Aorta (tissue), 5 donors: ENCODE measurements around the gene GMDS. TPM values are rescaled to one million over a fixed set of nuclear protein-coding genes. Genes with fewer than 3 reads are reported as not detected.
A peak's percentile ranks its signal among the peaks of the same experiment; 100 is the strongest.

Experiments
- ATAC-seq: fragments of 200-7000 bp; cut with Tn5 transposase; one replicate; pipeline ENCODE4 v1.9.1; 2022; ENCODE audit warnings: moderate library complexity; ENCODE audit not compliant: low FRiP score
- DNase-seq, 2 donors: peaks; one replicate each; pipeline ENCODE4 v3.0.0-alpha.2; 2020
- H3K27ac ChIP-seq, 2 donors: one replicate each; pipeline ENCODE4 v1.5.1; 2013; ENCODE audit warnings: low read length in 2 of 2, mild to moderate bottlenecking in 2 of 2, moderate library complexity in 2 of 2, control low read depth in 1 of 2, inconsistent platforms in 1 of 2, low read depth in 1 of 2
- H3K27me3 ChIP-seq, 2 donors: one replicate each; pipeline ENCODE4 v1.6.1; 2013; ENCODE audit warnings: control low read depth in 1 of 2, low read length in 1 of 2, mild to moderate bottlenecking in 1 of 2, moderate library complexity in 1 of 2; ENCODE audit not compliant: insufficient read depth in 2 of 2, control insufficient read depth in 1 of 2
- H3K36me3 ChIP-seq, 2 donors: one replicate each; pipeline ENCODE4 v1.6.1; 2013; ENCODE audit warnings: control low read depth in 1 of 2, low read length in 1 of 2, mild to moderate bottlenecking in 1 of 2; ENCODE audit not compliant: insufficient read depth in 2 of 2, control insufficient read depth in 1 of 2
- H3K4me1 ChIP-seq, 2 donors: one replicate each; pipeline ENCODE4 v1.6.1; 2013; ENCODE audit warnings: low read length in 2 of 2, control low read depth in 1 of 2, mild to moderate bottlenecking in 1 of 2, moderate library complexity in 1 of 2; ENCODE audit not compliant: insufficient read depth in 2 of 2, control insufficient read depth in 1 of 2
- H3K4me3 ChIP-seq, 2 donors: one replicate each; pipeline ENCODE4 v1.5.1; 2013; ENCODE audit warnings: low read length in 2 of 2, control low read depth in 1 of 2, mild to moderate bottlenecking in 1 of 2
- H3K9me3 ChIP-seq: one replicate; pipeline ENCODE4 v1.6.1; 2013; ENCODE audit warnings: mild to moderate bottlenecking, low read length; ENCODE audit not compliant: control insufficient read depth
- WGBS, 2 donors: extraction: QIAGEN DNeasy Blood & Tissue Kit; methylation state at CpG; one replicate each; pipeline ENCODE4 v1.1.7; 2013; 5-methylcytosine and 5-hydroxymethylcytosine counted together
- intact Hi-C, 2 donors: fragments of 100-400 bp; cut with DNase I; formaldehyde crosslinking; loops; one replicate each; pipeline versions ENCODE4 v1.14.2 to v1.15.0; 2022
- polyA plus RNA-seq, 2 donors: library from polyadenylated mRNA; stranded (reverse); fragments of 200-250 nt; gene quantifications; one replicate each; pipeline ENCODE4 v1.2.3, GENCODE V29; 2013
- total RNA-seq, 2 donors: library from RNA; stranded (reverse); fragmentation: NEBNext Ultra II Directional; extraction: Animal tissue kit (Norgen Biotek cat#: 25700); gene quantifications; one replicate each; pipeline ENCODE4 v1.2.1, GENCODE V29; 2021
- donor health status: healthy with polysubstance abuse.
- donor health status: Bipolar disorder and iron deficiency.
- donor health status: DM: no; HTN: no; CAD: no.
- donor health status: DM: no; HTN: no; CAD: no.
- donor health status: DM: yes; HTN: yes; CAD: no.

GMDS gene
- total and polyA plus RNA-seq, 4 donors, result 66.1 to 138 (median 84.9) TPM

DNA sequence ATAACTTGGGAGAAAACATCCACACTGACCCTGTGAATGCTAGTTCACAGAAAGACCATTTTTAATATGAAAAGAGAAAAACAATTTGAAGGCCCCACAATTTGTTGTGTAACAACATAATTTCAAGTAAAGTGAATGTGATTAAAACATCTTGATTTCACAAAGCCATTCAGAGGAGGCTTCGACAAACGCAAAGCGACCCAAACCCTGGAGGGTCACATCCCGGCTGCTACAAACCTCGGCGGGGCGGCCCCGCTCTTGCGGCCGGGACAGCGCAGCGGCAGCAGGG lies 621.7 kb downstream of the GMDS start:
- intact Hi-C loops, result loop anchor here (5.0 to 10.0 kb wide), 2 partner anchors 181 to 574 kb away; no protein-coding TSS in a partner anchor
- H3K27ac ChIP-seq, result peak overlapping the region; percentile 98 to 99
- peaks cover 0 to 2% of the 10 kb centered on the region in 2 donors for H3K4me1 ChIP-seq

DNA sequence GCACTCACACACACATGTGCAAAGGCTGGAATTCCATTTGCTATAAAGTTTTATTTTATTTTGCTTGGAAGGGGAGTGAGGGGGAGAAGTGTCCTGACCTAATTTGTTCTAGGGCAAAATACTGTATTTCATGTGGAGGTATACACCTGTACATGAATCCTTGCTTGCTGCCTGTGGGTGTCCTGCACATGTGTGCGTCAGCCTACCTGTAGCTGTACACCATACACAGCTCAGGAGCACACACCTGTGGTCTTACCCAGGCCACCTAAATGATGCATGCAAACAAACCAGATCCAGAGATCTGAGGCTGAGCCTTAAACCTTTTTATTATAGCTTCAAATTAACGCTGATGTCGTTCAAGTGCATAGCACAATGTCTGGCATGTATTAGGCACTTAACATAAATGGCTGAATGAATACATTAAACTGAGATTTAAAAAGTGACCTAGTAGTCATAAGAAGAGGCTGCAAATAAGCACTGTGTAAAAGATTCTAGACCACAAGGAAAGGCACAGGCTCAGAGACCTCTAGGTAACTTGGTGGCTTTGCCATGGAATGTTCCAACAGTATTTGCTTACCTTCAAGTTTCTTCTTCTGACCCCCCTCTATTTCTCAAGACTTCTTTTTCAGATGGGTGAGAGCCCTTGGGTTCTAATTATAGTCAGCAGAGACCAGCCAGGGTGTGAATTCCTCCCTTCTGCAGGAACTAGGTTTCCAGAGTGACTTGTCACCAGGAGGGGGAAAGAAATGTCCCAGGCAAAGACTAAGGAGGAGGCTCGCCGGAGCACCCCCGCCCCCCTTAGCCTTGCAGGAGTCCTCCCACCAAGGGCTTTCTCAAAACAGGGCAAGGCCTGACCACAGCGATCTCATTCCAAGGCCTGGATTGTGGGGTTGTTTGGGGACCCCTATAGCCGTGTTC lies 622.3 kb downstream of the GMDS start:
- peak overlapping the region; percentile 68 to 90 for H3K4me3 ChIP-seq
- no peaks in the 10 kb centered on the region for H3K36me3 ChIP-seq
- intact Hi-C loops, result loop anchor here (5.0 to 10.0 kb wide), 2 partner anchors 182 to 574 kb away; no protein-coding TSS in a partner anchor

More for the DNA sequence above, 621.7 kb downstream of the GMDS start:
- DNase-seq (no peak), ATAC-seq (no peak)
- WGBS, 2 donors, result 8 to 10% methylated on average over 12 of the region's 12 CpGs
- H3K36me3 ChIP-seq, result no peaks in the 10 kb centered on the region
- peak overlapping the region; percentile 68 to 90 for H3K4me3 ChIP-seq
- no peaks in the 10 kb centered on the region for H3K9me3 ChIP-seq
- no peaks in the 10 kb centered on the region for H3K27me3 ChIP-seq

DNA sequence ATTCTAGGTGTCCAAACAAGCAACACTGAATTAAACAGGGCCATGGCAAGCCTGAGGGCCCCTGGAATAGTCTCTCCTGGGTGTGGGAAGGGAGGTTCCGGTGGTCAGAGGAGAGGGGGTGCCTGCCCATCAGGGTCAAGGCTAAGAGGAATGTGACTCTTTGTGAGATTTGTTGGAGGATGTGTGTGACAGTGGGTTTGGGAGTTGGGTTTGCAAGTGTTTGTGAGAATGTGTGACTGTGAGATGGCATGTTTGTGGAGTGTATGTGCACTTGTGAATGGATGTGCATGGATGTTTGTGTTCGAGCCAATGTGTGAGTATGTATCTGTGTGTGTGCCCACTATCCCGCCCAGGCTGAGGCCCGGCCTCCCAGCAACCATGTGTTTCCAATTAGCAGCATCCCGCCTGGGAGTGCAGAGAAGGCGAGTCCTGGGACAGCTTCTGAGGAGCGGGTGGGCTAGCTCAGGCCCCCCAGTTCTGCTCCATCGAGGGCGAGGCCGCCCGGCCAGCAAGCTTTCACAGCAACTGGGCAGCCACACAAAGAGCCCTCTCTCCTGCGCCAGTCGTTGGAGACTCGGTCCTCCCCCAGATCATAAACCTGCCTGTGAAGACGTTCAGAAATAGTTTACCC lies 623.1 kb downstream of the GMDS start:
- ATAC-seq, result no peak
- Histone ChIP-seq H3K4me1 (peaks cover 0 to 2% of the 10 kb centered on the region in 2 donors), H3K36me3 (no peaks in the 10 kb centered on the region), H3K27me3 (no peaks in the 10 kb centered on the region), H3K4me3 (peak overlapping the region in 1 of 2 donors; percentile 90), H3K27ac (peak overlapping the region; percentile 93 to 99), H3K9me3 (no peaks in the 10 kb centered on the region)
- 7 to 9% methylated on average over 14 to 15 of the region's 15 CpGs for WGBS, 2 donors
- intact Hi-C loops, result loop anchor here (5.0 to 10.0 kb wide), 2 partner anchors 182 to 575 kb away; no protein-coding TSS in a partner anchor
- peak in 1 of 2 donors; percentile 76 for DNase-seq

More for the DNA sequence above, 622.3 kb downstream of the GMDS start:
- peak in 1 of 2 donors; percentile 75 for DNase-seq
- ATAC-seq, result no peak
- 7 to 12% methylated on average over 8 of the region's 8 CpGs for WGBS, 2 donors
- Histone ChIP-seq H3K27ac (peak overlapping the region; percentile 98 to 99), H3K27me3 (no peaks in the 10 kb centered on the region), H3K4me1 (peaks cover 0 to 2% of the 10 kb centered on the region in 2 donors), H3K9me3 (no peaks in the 10 kb centered on the region)

DNA sequence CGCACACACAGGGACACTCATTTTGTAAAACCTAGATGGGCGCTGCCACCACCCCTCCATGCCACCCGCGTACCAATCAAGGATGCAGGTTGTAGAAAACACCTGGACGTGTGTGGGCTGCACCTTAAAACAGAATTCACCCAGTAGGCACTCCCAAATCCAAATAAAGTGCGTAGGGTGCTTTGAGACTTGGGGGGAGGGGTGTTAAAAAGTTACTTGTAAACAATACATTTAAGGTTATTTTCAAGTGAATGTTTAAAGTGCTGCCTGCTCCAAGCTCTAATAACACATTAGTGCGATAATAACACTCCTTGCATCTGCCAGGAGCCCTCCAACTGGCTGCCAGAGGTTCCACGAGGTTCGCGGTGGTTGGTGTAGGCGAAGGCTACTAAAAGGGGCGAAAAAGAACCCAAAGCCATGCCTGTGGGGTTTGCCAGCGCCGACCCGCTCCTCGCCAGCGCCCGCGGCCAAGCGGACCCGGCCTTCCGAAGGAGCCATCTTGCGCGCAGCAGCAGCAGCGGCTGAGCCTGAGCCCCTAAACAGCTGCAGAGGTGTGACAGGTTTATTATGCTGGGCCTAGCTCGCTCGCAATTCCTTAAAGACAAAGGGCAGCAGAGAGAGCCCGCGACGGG lies 624.2 kb downstream of the GMDS start:
- DNase-seq (no peak), ATAC-seq (no peak)
- Histone ChIP-seq H3K27me3 (no peaks in the 10 kb centered on the region), H3K36me3 (no peaks in the 10 kb centered on the region), H3K4me1 (no peaks in the 10 kb centered on the region), H3K27ac (peak overlapping the region; percentile 99), H3K4me3 (peak overlapping the region in 1 of 2 donors; percentile 61), H3K9me3 (no peaks in the 10 kb centered on the region)
- WGBS, 2 donors, result 7 to 22% methylated on average over 30 of the region's 30 CpGs
- intact Hi-C loops, result loop anchor here (5.0 to 10.0 kb wide), 2 partner anchors 184 to 576 kb away; no protein-coding TSS in a partner anchor

DNA sequence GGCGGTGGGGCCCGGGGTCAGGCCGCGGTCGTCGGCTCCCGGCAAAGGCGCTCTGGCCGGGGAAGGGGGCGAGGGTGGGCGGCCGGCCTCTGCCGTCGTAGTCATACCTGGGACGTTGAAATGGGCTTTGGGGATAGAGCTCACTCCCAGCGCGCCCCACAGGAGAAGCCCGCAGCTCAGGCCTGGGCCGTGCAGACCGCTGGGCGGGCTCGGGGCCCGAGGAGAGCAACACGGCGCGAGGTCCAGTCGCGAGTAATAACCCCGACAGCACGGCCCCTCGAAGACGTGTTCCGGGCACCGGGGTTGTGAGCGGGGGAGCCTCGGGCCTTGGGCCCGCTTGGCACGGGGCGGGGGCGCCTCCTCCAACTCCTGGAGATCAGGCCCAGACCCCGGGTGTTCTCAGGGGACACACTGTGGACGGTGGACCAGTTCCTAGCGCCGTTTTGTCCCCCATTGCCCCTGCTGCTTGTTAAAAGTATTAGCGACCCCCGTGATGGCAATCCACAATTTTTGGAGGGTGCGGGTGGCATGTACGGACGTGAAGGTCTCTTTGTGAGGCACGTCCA lies 624.8 kb downstream of the GMDS start:
- Histone ChIP-seq H3K27ac (peak overlapping the region; percentile 99), H3K9me3 (no peaks in the 10 kb centered on the region), H3K4me3 (peak overlapping the region; percentile 61 to 100), H3K27me3 (no peaks in the 10 kb centered on the region), H3K4me1 (no peaks in the 10 kb centered on the region), H3K36me3 (no peaks in the 10 kb centered on the region)
- intact Hi-C loops, result loop anchor here (5.0 to 10.0 kb wide), 2 partner anchors 184 to 577 kb away; no protein-coding TSS in a partner anchor
- no peak for ATAC-seq
- WGBS, 2 donors, result 3 to 9% methylated on average over 49 to 50 of the region's 50 CpGs
- DNase-seq, result peak in 1 of 2 donors; percentile 53

DNA sequence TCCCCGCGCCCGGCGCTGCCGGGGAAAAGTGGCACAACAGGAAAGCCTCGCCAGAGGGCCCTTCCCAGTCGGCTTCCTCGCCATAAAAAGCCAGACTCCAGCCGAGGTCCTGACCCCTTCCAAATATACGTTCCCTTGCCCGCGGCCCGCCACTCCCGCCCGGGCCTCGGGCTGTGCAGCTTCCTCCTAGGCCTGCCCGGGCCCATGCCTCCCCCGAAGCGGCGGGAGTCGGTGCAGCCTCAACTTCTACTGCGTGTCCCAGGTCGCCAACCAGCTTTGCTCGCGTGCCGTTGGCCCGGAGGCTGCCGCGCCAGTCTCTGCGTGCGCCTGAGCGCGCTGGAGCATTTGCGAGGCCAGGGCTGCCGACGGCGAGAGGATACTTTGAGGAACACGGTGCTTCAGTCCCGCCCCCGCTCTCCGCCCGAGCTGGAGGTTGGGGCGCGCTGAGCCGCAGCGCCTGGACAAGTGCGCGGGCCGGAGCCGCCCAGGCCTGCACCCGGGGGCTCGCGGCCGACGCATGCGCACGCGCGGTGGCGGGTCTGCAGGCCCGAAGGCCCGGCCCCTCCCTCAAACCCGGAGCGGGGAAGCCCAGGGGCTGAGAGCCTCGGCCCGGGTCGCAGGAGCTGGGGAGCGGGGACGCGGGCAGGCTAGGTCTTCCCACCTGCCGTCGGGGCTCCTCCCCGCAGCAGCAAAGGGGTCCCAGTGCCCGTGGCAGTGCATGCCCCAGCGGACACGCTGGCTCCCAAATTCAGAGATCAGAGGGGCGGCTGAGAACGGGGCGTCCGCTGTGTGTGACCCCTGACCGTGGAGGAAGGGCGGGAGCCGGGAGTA lies 625.5 kb downstream of the GMDS start:
- ATAC-seq (peak; percentile 47), DNase-seq (peak; percentile 75 to 86)
- no peaks in the 10 kb centered on the region for H3K9me3 ChIP-seq
- peak overlapping the region; percentile 61 to 100 for H3K4me3 ChIP-seq
- H3K36me3 ChIP-seq, result peaks cover 0 to 2% of the 10 kb centered on the region in 2 donors
- intact Hi-C loops, result loop anchor here (2.0 to 10.0 kb wide), 5 partner anchors 185 to 577 kb away; no protein-coding TSS in a partner anchor
- H3K27me3 ChIP-seq, result no peaks in the 10 kb centered on the region
- WGBS, 2 donors, result 1% methylated on average over 80 to 83 of the region's 83 CpGs
- H3K4me1 ChIP-seq, result no peaks in the 10 kb centered on the region
- peak overlapping the region; percentile 99 for H3K27ac ChIP-seq

DNA sequence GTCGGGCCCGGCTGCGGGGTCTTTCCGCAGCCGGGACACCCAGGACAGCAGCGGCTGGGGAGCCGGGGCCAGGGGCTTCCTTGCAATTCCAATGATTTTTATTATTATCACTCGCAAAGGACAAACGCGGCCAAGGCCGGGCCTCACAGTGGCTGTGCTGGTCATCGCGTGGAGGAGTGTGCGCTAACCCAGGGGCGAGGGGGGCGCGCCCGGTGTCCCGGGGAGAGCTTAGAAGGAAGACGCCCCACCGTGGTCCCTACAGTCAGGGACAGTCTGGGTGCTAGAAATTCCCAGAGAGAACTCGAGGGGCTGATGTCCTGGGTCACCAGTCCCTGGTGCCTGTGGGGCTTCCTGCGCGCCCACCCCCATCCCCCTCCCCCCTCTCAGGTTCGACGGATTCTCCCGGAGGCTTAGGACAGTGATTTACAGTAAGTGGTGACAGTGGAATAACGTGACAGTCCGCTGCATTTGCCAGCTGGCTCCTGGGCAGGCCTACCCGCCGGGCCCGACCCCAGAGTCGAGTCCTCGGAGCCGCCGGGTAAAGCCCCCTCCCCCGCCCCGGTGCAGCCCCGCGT lies 626.2 kb downstream of the GMDS start:
- 1 to 4% methylated on average over 40 of the region's 40 CpGs for WGBS, 2 donors
- H3K4me3 ChIP-seq, result peak overlapping the region; percentile 61 to 100
- H3K9me3 ChIP-seq, result no peaks in the 10 kb centered on the region
- no peaks in the 10 kb centered on the region for H3K27me3 ChIP-seq
- ATAC-seq (no peak), DNase-seq (peak in 1 of 2 donors; percentile 60)
- H3K27ac ChIP-seq, result peak overlapping the region; percentile 99
- intact Hi-C loops, result loop anchor here (2.0 to 5.0 kb wide), 3 partner anchors 253 to 482 kb away; no protein-coding TSS in a partner anchor
- no peaks in the 10 kb centered on the region for H3K4me1 ChIP-seq
- peaks cover 0 to 4% of the 10 kb centered on the region in 2 donors for H3K36me3 ChIP-seq
